GF-D8 (cell line): Measurements from ENCODE around the gene BSN.
"Not testable (repeated sequence)": the region's sequence is repeated elsewhere in the genome, so short reads cannot be mapped to it uniquely, and the experiment has no call there.

Experiments used
- DNase-seq: peaks from one replicate; lab custom pipeline; 2025; lab: John Stamatoyannopoulos, UW

BSN gene

DNA sequence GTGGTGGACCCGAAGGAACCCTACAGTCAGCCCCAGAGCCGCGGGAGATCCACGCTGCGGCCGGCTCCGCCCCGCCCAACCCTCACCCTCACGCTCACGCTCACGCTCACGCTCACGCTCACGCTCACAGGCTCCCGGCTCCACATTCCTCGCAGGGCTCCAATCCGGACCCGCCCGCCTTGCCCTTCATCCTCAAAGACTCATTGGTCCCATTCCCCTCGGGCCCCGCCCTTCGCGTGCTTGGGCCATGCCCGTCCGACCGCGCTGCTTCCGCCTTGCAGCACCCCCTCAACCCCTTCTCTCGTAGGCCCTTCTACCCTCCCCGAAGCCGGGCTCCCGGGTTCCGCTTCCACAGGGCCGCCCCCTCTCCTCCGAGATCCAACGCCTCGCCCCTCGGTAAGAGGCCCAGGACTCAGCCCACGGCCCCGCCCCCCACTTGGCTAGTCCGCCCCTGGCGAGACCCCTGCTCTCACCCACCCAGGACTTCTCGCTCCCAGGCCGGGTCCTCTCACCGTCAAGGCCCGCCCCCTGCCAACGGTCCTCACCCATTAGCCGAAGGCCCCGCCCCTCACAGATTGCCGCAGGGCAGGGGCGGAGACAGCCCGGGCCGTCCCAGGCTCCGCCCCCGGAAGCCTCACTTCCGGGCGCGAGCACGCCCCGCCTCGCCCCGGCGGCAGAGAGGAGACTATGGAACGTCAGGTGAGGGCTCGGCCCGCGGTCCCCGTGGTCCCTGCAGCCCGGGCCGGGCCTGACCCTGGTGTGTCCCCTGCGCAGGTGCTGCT lies 119.6 kb downstream of the BSN start, which contains the start of gene APEH:
Gene APEH, plus strand, starts transcription at position 637 of the 782 bp plus-strand sequence. Its CDS starts 51 bp downstream, at position 688.
- no peak for DNase-seq

DNA sequence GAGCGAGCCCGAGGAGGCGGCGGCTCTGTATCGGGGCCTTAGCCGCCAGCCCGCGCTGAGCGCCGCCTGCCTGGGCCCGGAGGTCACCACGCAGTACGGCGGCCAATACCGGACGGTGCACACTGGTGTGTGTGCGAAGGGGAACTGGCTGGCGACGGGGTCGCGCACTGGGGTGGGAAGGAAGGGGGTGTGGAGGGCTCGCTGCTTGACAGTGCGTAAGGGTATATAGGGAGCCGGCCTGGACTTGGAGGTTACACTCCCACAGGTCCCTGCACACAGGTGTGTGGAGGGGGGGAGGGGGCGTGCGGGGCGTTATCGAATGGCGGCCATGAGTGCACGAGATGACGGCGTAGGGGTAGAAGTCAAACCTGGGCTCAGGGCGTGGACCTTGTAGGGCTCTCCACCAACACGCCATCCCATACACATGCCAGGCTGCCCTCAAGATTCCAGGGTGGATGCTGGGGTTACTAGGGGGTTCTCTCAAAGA lies 120.3 kb downstream of the BSN start:
- no peak for DNase-seq

DNA sequence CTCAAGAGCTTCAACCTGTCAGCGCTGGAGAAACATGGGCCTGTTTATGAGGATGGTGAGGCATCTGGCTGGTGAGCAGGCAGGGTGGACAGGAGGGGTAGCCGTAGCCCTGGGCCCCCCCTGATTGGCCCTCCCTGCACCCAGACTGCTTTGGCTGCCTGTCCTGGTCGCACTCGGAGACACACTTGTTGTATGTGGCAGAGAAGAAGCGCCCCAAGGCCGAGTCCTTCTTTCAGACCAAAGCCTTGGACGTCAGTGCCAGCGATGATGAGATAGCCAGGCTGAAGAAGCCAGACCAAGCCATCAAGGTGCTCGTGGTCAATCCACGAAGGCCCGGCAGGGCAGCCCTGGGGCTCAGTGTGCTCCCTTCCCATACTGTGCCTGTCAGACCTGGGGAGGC lies 121.6 kb downstream of the BSN start:
- no peak for DNase-seq

DNA sequence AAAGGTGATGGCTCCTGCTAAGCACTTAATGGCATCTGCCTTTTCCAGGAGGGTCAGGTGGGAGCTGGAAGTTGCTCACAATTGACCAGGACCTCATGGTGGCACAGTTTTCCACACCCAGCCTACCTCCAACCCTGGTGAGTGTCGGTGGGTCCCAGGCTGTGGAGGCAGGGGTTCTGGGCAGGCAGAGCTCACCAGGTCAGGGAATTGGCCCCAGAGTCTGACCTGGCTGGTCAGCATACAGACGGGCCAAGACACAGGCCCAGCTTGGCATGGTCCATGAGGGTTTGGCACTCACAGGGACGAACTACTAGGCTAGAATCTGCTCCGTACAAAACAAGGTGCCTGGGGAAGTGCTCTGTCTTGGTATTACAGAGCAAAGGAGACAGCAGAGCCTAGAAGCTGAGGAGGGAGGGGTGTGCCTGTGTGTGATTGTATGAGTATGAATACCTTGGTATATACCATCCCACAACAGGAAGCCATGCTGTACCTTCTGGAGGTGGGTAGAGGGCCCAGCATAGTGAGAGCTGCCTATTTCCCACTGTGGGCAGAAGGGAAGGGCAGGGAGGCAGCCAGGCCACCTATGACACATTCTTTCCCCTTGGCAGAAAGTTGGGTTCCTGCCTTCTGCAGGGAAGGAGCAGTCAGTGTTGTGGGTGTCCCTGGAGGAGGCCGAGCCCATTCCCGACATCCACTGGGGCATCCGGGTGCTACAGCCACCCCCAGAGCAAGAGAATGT lies 126.4 kb downstream of the BSN start:
- DNase-seq, result no peak

DNA sequence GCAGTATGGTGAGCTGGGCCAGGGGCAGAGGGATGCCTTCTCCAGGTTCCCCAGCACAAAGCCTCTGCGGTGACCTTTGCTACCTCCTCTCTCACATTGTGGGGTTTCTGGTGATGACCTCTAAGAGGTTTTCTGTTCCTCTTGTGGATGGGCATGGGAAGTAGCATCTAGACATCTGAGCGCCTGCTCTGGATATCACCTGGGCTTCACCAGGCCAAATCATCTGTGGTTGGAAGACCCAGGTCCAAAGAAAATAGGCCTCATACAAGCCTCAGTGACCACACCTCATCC lies 126.9 kb downstream of the BSN start:
- no peak for DNase-seq

DNA sequence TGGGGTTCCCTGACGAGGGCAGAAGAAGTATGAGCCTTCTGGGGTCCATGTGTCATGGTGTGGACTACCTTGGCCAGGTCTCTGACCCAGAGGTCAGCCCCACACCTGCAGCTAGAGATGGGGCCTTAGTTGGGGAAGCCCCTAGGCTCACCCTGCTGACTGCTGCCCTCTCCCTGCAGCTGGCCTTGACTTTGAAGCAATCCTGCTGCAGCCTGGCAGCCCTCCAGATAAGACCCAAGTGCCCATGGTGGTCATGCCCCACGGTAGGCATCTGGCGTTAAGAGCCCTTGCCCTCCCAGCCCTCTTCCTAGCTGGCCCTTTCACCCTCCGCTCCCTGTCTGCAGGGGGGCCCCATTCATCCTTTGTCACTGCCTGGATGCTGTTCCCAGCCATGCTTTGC lies 127.3 kb downstream of the BSN start:
- DNase-seq, result no peak

DNA sequence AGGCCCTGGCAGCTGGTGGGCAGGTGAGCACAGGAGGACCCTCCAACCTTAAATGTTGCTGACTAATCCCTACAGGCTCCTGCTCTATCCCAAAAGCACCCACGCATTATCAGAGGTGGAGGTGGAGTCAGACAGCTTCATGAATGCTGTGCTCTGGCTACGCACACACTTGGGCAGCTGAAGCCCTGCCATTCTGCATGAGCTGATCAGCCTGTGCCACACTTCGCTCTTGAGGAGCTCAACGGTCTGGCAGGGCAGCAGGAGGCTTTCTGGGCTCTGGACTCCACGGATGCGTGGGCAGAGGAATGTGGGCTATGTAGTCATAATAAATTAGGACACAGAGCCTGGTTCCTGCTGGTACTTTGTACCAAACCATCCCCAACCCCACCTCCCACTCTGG lies 128.9 kb downstream of the BSN start:
- DNase-seq, result no peak

DNA sequence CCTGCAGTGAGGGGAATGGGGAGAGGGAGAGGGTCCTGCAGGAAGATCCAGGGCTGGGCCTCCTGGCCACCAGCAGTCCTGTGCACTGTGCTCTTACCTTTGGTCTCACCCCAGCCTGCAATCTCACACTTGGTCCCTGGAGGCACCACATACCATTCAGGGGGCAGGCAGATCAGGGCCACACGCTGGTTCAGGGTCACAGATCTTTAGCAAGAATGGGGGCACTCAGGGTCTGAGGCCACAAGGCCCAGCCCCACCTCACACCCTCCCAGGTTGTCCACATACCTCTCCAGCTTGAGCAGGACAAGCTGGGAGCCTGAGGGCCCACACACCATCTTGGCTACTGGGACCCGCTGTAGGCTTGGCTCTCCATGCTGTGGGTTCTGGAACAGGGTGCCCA lies 130.2 kb downstream of the BSN start:
- DNase-seq, result not testable (repeated sequence)

DNA sequence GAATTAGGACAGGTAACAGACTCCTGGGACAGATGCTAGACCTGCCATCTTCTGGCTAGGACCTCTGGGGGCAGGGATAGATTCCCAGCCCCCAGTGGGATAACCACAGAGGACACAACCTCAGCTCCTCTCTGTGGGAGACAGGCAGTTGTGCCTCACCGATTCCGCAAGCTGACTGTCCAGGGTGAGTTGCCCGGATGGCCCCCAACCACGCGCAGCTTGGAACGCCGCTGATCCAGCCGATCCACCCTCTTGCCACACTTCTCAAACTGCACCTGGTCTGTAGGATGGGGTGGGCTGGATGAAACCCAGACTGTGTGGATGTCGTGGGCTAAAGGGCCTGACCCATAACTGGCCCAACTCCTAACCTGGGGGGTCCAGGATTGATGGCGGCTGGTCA lies 130.8 kb downstream of the BSN start:
- not testable (repeated sequence) for DNase-seq

DNA sequence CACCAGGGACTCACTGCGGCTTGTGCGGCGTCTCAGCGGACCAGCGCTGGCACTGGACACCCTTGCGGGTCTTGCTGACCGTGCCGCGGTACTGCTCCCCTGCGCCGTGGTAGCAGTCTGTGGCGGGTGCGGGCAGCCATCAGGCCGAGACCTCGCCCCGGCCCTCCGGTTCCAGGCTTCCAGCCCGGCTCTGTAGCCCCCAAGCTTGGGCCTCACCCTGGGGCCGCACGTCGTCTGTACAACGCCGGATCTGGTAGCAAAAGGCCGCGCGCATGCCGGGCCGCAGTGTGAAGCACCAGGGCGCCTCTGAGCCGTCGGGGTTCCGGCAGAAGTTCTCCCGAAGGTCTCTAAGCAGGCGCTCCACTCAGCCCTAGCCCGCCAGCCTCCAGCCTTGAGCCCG lies 131.6 kb downstream of the BSN start:
- DNase-seq, result not testable (repeated sequence)

DNA sequence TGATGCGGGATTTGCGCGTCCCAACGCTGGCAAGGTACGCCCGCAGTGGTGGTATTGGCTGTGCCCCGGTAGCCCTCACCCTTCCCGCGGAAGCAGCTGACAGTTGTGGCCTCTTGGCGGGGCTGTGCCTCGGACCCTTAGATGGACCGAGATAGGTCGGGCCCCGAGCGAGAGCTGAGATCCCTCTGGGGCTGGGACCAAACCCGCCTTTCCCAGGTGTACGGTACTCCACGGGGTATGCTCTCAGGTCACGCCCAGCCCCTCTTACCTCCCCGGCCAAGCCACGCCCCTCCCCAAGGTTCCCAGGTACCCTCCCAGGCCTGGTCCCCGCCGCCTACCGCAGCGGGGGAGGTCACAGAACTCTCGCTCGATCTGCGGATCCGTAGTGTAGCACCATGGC lies 132.1 kb downstream of the BSN start:
- not testable (repeated sequence) for DNase-seq

DNA sequence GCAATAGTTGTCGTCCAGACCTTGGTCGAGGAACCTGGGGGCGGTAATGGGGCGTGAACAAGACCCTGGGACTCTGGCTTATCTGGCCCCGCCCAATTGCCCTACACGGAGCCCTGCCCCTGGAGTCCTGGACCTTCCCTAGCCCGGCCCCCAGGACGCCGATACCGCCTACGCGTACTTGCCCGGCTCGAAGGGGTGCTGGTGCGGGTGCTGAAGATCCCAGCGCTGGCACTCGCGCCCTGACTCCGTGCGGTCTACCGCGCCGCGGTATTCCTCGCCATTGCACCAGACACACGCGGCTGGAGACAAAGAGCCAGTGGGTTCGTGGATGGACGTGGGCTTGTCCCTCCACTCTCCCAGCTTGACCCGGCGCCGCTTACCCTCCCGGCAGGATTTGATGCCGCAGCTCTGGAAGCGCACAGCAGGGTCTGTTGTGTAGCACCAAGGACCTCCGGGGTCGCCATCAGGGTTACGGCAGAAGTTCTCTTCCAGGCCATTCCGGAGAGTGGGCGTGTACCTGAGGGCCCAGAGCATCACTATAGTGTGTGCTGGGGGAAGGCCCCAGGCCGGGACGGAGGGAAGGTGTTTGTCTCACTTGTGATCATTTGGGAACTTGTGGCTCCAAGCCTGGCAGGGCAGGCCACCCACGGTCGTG lies 132.6 kb downstream of the BSN start:
- DNase-seq, result not testable (repeated sequence)

DNA sequence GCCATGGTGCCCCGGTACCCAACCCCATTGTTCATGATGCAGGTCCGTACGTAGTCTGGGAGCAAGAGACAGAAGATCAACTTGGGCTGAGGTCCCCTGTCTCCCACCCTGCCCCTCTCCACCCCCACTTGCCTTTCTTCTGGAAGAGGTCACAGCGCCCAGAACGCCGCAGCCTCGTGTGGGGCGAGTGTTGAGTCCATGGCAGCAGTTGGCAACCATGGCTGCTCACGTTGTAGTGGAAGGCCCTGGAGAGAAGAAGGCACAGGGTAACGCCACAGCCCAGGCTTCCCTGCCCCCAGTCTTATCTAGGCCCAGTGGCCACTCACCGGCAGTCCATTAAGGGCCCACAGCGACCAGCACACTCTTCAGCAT lies 133.1 kb downstream of the BSN start:
- not testable (repeated sequence) for DNase-seq

DNA sequence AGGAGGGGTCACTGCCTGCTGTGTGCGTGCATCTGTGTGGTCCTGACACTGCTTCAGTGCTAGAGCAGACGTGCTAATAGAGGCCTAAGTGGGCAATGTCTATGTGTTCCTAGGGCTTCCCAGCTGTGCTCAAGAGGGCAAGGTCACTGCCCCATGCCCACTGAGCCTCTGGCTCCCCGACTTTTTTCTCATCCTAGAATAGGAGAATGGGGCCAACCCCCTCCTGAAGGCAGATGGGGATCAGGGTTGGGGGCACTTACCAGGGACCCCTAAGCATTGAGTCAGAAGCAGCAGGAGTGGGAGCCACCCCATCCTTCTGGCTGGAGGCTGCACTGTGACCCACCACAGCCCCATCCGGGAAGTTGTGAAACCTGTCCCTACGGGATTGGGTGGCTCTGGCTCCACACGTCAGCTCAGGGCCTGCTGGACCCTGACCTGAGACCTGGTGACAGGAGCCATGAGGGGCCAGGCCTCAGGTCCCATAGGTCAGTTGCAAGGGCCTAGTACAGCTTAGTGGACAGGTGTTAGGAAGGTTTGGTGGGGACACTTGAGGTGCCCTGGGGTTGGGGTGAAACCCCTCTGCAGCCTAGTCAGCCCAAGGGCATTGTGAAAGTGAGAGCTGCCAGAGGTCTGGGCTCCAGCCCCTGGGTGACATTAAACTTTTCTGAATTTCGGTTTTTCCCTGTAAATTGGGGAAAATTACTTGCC lies 134.2 kb downstream of the BSN start:
- not testable (repeated sequence) for DNase-seq

DNA sequence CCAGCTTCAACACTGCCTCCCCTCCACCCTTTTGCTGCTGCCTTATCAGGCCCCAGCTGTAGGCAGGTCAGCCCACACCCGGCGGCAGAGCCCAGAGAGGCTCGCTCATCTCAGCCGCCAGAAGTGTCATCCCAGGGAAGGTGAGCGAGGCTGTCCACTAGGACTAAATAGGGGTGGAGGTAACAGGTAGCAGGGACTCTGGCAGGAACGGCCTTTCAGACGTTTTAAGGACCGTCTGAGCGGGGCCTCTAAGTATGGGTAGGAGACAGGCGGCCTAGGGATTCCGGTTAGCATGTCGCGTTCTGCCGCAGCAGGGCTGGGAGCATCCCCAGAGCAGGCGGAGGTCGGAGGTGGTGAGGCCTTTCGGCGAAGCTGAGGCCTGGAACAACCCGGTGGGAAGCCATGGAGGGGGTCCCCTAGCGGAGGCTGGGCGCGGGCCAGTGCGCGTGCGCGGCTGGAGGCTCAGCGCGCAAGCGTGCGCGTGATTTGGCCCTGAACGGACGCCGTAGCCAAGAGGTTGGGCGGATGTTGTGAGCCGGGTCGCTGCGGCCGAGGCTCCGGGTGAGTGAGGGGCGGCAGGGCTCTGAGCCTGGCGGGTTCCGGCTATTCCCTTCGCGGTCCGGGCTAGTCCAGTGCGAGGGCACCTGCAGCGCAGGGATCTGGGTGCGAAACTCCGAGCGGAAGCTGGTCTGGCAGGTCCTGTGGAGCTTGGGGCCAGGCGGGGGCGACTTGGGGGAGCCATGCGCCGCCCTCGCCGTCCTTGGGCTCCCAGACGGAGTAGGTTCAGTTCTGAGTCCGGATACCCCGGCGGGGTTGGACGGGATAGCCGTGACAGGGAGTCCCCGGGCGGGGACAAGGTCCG lies 135.0 kb downstream of the BSN start, which contains the start of the genes MST1 and RNF123:
Gene MST1, minus strand, starts transcription at position 429 of the 862 bp plus-strand sequence. CDS start 783 bp downstream, outside the sequence.
Gene RNF123, plus strand, starts transcription at position 512 of the 862 bp plus-strand sequence. CDS start 1,609 bp downstream, outside the sequence.
- no peak for DNase-seq

DNA sequence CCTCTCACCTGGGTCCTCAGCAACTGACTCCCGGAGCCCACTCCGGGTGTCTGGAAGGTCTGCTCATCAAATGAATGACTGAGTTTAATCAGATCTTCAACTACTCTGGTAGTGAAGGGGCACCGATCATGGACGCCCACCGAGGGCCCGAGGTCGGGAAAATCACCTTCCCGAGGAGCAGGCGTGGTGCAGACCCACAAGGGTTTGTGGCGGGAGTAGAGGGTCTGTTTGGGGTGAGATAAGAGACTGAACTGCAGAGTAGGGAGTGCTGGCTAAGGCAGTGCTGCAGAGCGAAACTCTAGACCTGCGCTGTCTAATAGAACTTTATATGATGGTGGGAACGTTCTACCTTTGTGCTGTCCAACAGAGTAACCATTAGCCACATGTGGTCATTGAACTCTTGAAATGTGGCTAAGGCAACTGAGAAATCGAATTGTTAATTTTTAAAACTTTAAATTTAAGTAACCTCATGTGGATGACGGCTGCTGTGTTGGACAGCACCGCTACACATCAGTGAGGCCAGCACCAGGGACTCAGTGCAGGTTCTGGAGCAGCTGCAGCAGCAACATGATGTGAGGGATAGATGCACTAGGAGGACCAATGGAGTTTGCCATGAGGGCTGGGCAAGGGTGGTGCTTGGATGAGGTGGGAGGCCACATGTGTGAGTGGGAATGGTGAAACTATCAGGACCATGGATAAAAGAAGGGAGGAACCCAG lies 135.8 kb downstream of the BSN start:
- DNase-seq, result not testable (repeated sequence)

DNA sequence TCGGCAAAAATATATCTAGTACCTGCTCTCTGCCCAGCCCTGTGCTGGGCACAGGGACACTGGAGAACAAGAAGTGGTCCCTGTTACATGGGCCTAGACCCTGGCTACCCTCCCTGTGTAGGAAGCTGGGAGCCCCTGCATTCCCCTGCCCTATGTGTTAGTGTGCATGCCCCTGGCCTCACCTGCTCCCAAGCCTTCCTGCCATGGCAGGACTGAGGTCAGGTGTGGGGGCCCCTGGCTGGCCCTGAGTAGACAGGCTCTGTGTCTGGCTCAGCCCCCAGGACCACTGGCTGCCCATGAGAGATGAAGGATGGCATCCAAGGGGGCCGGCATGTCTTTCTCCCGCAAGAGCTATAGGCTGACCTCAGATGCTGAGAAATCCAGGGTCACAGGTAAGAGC lies 136.6 kb downstream of the BSN start:
- DNase-seq, result not testable (repeated sequence)

DNA sequence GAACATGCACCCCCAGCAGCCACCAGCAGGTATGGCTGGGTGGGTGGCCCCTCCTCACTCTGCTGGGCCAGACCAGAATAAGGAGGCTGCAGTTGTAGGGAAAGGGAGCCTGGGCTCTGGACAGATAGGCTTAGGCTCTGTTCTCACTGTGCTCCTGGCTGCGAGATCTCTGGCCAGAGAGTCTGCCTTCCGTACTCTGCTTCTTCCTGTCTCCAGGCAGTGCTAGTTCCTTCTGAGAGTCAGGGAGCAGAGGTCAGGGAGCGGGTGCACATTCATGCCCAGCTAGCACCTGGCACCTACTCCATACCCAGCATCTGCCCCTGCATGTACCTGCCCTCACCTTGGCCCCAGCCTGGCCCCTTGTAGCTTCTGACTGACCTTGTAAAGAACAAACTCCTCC lies 137.2 kb downstream of the BSN start:
- not testable (repeated sequence) for DNase-seq

DNA sequence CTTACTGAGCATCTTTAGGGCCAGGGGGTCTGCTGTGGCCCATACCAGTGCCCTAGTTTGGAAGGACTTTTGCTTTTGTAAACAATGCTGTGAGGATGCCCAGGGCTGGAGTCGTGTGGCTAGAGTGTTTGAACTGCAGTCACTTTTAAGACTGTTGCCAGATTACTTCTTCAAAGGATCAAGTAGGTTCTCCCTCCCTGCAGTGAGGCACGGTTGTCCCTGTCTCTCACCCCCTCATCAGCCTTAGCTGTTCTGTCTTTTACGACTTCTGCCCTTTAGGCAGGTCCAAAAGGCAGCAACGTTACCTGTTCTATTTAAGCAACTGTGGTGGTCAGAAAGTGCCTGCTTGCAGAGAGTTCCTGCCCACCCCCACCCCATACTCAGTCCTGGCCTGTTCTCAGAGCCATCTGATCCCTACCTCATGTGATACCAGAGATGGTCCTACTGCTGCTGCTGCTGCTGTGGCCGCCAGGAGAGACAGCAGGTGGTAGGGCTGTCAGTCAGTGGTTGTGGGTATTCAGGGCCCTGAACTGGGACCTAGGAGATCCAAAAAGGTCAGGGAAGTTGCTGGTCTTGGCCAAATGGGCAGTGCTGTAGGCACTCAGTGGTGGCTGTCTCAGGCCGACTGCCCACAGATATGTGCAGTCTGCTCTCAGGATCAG lies 140.3 kb downstream of the BSN start:
- not testable (repeated sequence) for DNase-seq
